SH-SY5Y (cell line): Measurements from ENCODE around the gene TMEM107.

Experiments used
- GATA2 ChIP-seq: IDR thresholded peaks from 2 replicates; pipeline ENCODE4 v1.6.1; 2011; ENCODE audit warnings: mild to moderate bottlenecking, low read depth, low read length
- GATA3 ChIP-seq: IDR thresholded peaks from 2 replicates; pipeline ENCODE4 v1.6.1; 2011; ENCODE audit warnings: low read depth, mild to moderate bottlenecking, low read length, moderate library complexity

DNA sequence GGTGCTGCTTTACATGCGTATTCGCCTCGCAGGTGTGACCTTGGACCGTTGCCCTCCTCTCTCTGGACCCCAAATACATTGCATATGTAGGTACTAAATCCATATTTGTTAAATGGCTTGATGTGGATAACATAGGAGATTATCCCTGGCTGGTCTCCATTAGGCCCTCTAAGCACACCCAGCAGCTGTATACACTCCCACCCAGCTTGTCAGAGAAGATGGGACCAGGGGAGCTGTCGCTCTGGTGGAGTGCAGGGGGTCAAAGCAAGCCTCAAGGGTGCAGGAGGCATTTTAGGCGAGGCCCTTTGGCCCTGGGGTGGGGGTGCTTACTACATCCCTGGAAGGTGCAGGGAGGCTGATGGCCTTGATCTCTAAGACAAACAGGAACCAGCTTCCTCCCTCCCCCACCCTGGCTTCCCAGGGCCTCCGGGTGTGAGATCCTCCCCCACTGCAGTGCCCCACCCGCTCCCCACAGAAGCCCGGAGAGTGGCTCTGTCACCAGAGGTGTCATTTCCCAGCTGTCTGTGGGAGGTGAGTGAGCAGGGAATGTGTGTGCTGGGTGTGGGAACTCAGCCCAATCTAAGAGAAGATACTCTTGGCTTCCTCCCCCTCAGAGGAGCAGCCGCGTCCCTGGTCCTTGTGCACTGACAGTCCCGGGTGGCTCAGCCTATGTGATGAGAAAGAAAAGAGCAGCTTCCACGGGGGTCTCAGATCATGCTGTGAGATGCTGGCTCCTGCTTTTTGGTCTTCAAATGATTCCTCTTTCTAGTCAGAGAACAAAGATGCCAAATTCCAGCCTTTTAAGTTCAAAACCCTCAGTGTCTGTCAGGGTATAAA lies 12.0 kb downstream of the TMEM107 start:
- TF ChIP-seq GATA2 (no peak), GATA3 (no peak)
